ENCODE measurements around the gene FMN1. TPM values are rescaled to one million over a fixed set of nuclear protein-coding genes. Genes with fewer than 3 reads are reported as not detected.

The FMN1 gene
- total and polyA plus RNA-seq, 2 donors from 2014 or later: 0.71 to 44.8 TPM

DNA sequence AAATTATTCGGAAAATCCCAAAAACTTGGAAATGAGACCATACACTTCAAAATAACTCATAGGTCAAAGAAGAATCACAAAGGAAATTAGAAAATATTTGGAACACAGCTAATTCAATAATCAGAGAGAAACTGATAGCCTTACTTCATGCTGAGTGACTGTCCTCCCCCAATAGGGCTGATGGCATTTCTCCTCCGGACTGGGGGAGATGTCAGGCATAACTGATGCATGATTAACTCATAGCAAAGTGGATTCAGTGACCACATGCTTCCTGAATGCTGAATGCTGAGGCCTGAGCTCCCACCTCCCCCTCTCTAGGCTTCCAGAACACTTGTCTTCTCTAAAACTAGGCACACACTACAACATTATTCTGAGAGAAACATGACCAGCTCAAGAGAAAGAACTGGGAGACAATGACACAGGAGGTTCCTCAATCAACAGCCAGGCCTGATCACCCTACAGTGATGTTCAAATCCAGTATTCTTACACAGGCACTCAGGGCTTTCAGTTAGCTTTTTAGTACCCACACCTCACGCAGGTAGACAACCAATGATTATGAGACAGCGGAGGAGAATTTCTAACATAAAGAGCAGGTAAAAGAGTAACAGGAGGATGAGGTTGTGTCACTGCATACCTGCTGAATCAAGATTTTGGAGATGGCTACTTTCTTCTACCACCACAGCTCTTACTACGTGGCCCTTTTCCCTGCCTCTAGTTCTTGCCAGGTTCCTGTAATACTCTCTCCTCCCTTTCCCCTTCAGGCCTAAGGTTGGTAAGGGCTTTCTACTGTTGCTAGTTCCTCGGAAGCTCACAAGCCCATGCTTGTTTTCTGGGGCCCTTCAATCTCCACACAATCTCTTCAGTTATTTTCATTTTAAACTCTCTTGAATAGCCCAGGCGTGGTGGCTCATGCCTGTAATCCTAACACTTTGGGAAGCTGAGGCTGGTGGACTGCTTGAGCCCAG is 96.1 kb downstream of the FMN1 start:
- Histone ChIP-seq H3K9me3 (ENCODE audit: control insufficient read depth in 2 of 3, insufficient read depth in 1 of 3, low read length in 3 of 3) (no peaks in the 10 kb centered on the region), H3K4me1 (ENCODE audit: control insufficient read depth in 2 of 3, insufficient read depth in 2 of 3, low read depth in 1 of 3, low read length in 3 of 3) (no peaks in the 10 kb centered on the region), H3K9ac (ENCODE audit: low read length in 3 of 3) (no peak overlapping the region), H3K27ac (ENCODE audit: low read depth in 2 of 2, low read length in 2 of 2) (no peak overlapping the region), H3K36me3 (ENCODE audit: control insufficient read depth in 2 of 3, insufficient read depth in 3 of 3, low read length in 3 of 3) (no peaks in the 10 kb centered on the region), H3K4me3 (ENCODE audit: low read length in 3 of 3) (no peak overlapping the region), H3K27me3 (ENCODE audit: control insufficient read depth, insufficient read depth, low read length) (no peaks in the 10 kb centered on the region)
- DNase-seq (peak in 2 of 5 donors; percentile 54 to 65), FAIRE-seq (no peak)
- intact Hi-C loops (cut with DNase I): no loop called here
- TF ChIP-seq, protein P1, sequence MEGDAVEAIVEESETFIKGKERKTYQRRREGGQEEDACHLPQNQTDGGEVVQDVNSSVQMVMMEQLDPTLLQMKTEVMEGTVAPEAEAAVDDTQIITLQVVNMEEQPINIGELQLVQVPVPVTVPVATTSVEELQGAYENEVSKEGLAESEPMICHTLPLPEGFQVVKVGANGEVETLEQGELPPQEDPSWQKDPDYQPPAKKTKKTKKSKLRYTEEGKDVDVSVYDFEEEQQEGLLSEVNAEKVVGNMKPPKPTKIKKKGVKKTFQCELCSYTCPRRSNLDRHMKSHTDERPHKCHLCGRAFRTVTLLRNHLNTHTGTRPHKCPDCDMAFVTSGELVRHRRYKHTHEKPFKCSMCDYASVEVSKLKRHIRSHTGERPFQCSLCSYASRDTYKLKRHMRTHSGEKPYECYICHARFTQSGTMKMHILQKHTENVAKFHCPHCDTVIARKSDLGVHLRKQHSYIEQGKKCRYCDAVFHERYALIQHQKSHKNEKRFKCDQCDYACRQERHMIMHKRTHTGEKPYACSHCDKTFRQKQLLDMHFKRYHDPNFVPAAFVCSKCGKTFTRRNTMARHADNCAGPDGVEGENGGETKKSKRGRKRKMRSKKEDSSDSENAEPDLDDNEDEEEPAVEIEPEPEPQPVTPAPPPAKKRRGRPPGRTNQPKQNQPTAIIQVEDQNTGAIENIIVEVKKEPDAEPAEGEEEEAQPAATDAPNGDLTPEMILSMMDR (IDR thresholded peaks at IDR 0.05; ENCODE audit: borderline replicate concordance, extremely low read depth, insufficient read depth): no peak

DNA sequence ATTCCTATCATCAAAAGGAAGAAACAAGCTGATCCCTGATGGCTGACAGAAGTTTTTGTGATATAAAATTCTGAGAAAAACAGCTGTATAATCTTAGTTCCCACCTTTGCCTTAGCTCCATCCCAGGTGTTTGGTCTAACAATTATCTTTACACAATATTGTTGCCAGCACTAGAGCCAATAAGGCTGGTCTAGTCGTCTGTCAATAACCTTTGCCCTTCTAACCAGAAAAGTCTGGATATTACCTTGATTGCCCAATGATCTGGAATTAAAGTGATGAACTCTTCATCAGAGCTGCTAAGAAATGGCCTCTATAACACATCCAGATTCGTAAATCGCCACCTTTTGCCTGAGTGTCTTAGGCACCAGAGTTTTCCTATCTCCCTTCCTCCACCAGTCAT is 98.4 kb downstream of the FMN1 start:
- Histone ChIP-seq H3K27ac (ENCODE audit: low read depth in 2 of 2, low read length in 2 of 2) (no peak overlapping the region), H3K4me3 (ENCODE audit: low read length in 3 of 3) (no peak overlapping the region), H3K36me3 (ENCODE audit: control insufficient read depth in 2 of 3, insufficient read depth in 3 of 3, low read length in 3 of 3) (no peaks in the 10 kb centered on the region), H3K9me3 (ENCODE audit: control insufficient read depth in 2 of 3, insufficient read depth in 1 of 3, low read length in 3 of 3) (no peaks in the 10 kb centered on the region), H3K27me3 (ENCODE audit: control insufficient read depth, insufficient read depth, low read length) (no peaks in the 10 kb centered on the region), H3K4me1 (ENCODE audit: control insufficient read depth in 2 of 3, insufficient read depth in 2 of 3, low read depth in 1 of 3, low read length in 3 of 3) (no peaks in the 10 kb centered on the region), H3K9ac (ENCODE audit: low read length in 3 of 3) (no peak overlapping the region)
- no peak for DNase-seq
- TF ChIP-seq, protein P1 (IDR thresholded peaks at IDR 0.05; ENCODE audit: borderline replicate concordance, extremely low read depth, insufficient read depth): no peak
- FAIRE-seq: no peak
- intact Hi-C loops (cut with DNase I): no loop called here

DNA sequence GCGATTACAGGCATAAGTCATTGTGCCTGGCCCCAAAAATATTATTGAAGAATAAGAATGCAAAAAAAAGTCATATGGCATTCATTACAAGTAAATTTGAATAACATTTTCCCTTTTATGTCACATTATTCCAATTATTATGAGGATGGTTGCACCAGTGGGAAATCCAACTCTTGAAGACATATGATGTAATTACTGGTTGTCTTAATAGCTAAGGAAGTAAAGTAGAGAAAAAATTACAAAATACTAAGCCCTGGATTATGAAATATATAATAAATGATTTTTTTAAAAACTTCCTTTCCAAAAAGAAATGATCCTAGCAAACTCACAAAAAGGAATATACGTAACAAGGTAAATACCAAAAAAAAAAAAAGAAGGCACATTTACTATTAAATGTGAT is 98.9 kb downstream of the FMN1 start:
- Histone ChIP-seq H3K4me3 (ENCODE audit: low read length in 3 of 3) (no peak overlapping the region), H3K27me3 (ENCODE audit: control insufficient read depth, insufficient read depth, low read length) (no peaks in the 10 kb centered on the region), H3K27ac (ENCODE audit: low read depth in 2 of 2, low read length in 2 of 2) (no peak overlapping the region), H3K36me3 (ENCODE audit: control insufficient read depth in 2 of 3, insufficient read depth in 3 of 3, low read length in 3 of 3) (no peaks in the 10 kb centered on the region), H3K4me1 (ENCODE audit: control insufficient read depth in 2 of 3, insufficient read depth in 2 of 3, low read depth in 1 of 3, low read length in 3 of 3) (no peaks in the 10 kb centered on the region), H3K9me3 (ENCODE audit: control insufficient read depth in 2 of 3, insufficient read depth in 1 of 3, low read length in 3 of 3) (no peaks in the 10 kb centered on the region), H3K9ac (ENCODE audit: low read length in 3 of 3) (no peak overlapping the region)
- no peak for DNase-seq
- no peak for FAIRE-seq
- intact Hi-C loops (cut with DNase I): no loop called here
- TF ChIP-seq, protein P1 (IDR thresholded peaks at IDR 0.05; ENCODE audit: borderline replicate concordance, extremely low read depth, insufficient read depth): no peak
